AG04450 (cell line): ENCODE results near the gene SCFD2. TPM values are rescaled to one million over a fixed set of nuclear protein-coding genes. Genes with fewer than 3 reads are reported as not detected.

Experiments
- CTCF ChIA-PET: fragments of 300-600, 350-600 bp; formaldehyde crosslinking; extraction: SDS; loops from one replicate; lab custom pipeline; 2022; ENCODE audit warnings: antibody characterized with exemption, inconsistent platforms; lab: Charles Lee
- POLR2A ChIA-PET: fragments of 350-600 bp; formaldehyde crosslinking; extraction: SDS; loops from one replicate; lab custom pipeline; 2021; ENCODE audit warnings: antibody characterized with exemption, inconsistent platforms; lab: Yijun Ruan, JAX
- DNase-seq: peaks from one replicate; pipeline ENCODE4 v3.0.0-alpha.2; 2011; ENCODE audit warnings: low read depth, low spot score
- H3K27ac ChIP-seq: one replicate; pipeline ENCODE4 v1.5.1; 2012; ENCODE audit warnings: low read depth, low read length, control low read depth
- H3K27me3 ChIP-seq: one replicate; pipeline ENCODE4 v1.6.0; 2012; ENCODE audit warnings: low read length; ENCODE audit not compliant: control insufficient read depth, insufficient read depth
- H3K4me3 ChIP-seq: 2 replicates; pipeline ENCODE4 v1.5.1; 2011; ENCODE audit warnings: mild to moderate bottlenecking, low read depth, low read length, control low read depth
- H3K9me3 ChIP-seq: 2 replicates; pipeline ENCODE4 v1.5.1; 2012; ENCODE audit warnings: low read length; ENCODE audit not compliant: control insufficient read depth, insufficient read depth
- polyA plus RNA-seq: library from polyadenylated mRNA; depleted of rRNA; stranded (reverse); fragments of >200 nt; gene quantifications from 2 replicates; pipeline ENCODE4 v1.2.3, GENCODE V29; 2011
- TF ChIP-seq, protein P1 (sequence below): IDR thresholded peaks from 2 replicates; pipeline ENCODE4 v1.5.1; 2011; ENCODE audit warnings: low read depth, low read length, control low read depth, inconsistent platforms

The SCFD2 gene
- polyA plus RNA-seq, 1 experiment: 16.4 TPM

DNA sequence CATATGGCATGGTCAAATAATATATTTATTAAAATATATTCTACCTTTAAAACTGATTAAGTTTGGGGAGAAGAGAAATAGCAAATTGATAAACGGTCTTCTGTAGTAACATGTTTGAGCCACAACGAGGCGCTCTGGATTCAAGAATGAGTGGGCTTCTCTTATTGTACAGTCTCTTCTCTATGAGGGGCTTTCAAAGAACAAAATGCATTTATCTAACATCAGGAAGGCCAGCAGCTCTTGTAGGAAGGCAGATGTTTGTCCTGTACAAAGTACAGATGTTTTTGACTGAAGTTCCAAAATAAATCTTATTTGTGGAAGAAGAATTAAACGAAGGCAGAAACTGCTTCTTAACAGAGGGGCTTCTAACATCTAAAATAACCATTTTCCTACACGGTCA lies 350.2 kb downstream of the SCFD2 start:
- no peak overlapping the region for H3K27ac ChIP-seq
- POLR2A ChIA-PET: no interaction called here
- DNase-seq: no peak

DNA sequence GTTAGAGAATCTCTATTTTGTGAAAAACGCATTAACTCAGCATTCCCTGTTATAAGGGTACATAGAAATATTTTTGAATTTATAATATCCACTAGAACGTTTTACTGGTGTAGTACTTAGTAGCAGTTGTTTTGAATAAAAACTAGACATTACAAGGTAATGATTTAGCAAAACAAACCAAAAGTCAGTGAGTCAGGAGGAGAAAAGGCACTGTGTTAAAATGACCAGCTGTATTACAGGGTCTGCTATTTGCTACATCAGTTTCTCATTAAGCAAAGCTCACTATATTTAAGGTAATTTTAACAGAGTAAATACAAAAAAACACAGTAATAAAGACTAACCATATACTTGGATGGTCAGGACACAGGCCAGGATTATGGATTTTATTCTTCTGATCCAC lies 351.0 kb downstream of the SCFD2 start:
- H3K27ac ChIP-seq: no peak overlapping the region
- no peak overlapping the region for H3K4me3 ChIP-seq
- no peaks in the 10 kb centered on the region for H3K9me3 ChIP-seq
- ChIA-PET CTCF (interaction anchor here (0.6 to 3.2 kb wide), 32 partner anchors 9 to 1425 kb away, joined by 3 to 45 read pairs (median 4); no protein-coding TSS in a partner anchor), POLR2A (interaction anchor here (0.6 kb wide), 1 partner anchor 639 kb away, joined by 3 read pairs; no protein-coding TSS in a partner anchor)
- no peak for DNase-seq
- TF ChIP-seq, protein P1, sequence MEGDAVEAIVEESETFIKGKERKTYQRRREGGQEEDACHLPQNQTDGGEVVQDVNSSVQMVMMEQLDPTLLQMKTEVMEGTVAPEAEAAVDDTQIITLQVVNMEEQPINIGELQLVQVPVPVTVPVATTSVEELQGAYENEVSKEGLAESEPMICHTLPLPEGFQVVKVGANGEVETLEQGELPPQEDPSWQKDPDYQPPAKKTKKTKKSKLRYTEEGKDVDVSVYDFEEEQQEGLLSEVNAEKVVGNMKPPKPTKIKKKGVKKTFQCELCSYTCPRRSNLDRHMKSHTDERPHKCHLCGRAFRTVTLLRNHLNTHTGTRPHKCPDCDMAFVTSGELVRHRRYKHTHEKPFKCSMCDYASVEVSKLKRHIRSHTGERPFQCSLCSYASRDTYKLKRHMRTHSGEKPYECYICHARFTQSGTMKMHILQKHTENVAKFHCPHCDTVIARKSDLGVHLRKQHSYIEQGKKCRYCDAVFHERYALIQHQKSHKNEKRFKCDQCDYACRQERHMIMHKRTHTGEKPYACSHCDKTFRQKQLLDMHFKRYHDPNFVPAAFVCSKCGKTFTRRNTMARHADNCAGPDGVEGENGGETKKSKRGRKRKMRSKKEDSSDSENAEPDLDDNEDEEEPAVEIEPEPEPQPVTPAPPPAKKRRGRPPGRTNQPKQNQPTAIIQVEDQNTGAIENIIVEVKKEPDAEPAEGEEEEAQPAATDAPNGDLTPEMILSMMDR: no peak
- H3K27me3 ChIP-seq: no peaks in the 10 kb centered on the region

More for the DNA sequence above, 350.2 kb downstream of the SCFD2 start:
- TF ChIP-seq, protein P1: peak; percentile 80
- Histone ChIP-seq H3K27me3 (no peaks in the 10 kb centered on the region), H3K4me3 (no peak overlapping the region), H3K9me3 (no peaks in the 10 kb centered on the region)
- CTCF ChIA-PET: interaction anchor here (0.6 to 3.2 kb wide), 37 partner anchors 9 to 1425 kb away, joined by 3 to 45 read pairs (median 3); no protein-coding TSS in a partner anchor

GRCh38 chr4:53013873-53014775 lies 351.7 kb downstream of the SCFD2 start:
- POLR2A ChIA-PET: interaction anchor here (0.6 kb wide), 1 partner anchor 638 kb away, joined by 3 read pairs; no protein-coding TSS in a partner anchor
- DNase-seq: no peak

DNA sequence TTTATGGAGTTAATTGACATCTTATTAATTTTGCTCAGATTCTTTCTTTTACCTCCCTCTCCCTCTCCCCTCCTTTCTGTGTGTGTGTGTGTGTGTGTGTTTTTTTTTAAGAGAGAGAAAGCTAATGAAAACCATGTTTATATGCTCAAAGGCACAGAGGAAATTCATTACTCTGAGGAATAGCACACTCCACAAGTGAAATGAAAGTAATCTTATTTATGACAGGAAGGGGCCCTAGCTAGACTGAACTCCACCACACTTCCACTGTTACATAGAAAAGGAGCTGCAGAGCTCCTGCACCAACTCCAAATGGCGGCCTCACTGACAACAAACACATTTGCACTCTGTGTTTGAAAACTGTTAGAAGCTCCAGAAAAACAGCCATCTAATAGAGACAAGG lies 353.1 kb downstream of the SCFD2 start:
- no peak overlapping the region for H3K27ac ChIP-seq
- no peaks in the 10 kb centered on the region for H3K9me3 ChIP-seq
- no peaks in the 10 kb centered on the region for H3K27me3 ChIP-seq
- ChIA-PET POLR2A (interaction anchor here (0.7 kb wide), 1 partner anchor 894 kb away, joined by 5 read pairs; no protein-coding TSS in a partner anchor), CTCF (interaction anchor here (0.8 to 2.0 kb wide), 5 partner anchors 26 to 1221 kb away, joined by 3 to 11 read pairs (median 5); no protein-coding TSS in a partner anchor)
- H3K4me3 ChIP-seq: no peak overlapping the region
- DNase-seq: no peak
- TF ChIP-seq, protein P1: no peak

More at GRCh38 chr4:53013873-53014775, 351.7 kb downstream of the SCFD2 start:
- Histone ChIP-seq H3K4me3 (no peak overlapping the region), H3K27ac (no peak overlapping the region), H3K27me3 (no peaks in the 10 kb centered on the region), H3K9me3 (no peaks in the 10 kb centered on the region)
- CTCF ChIA-PET: interaction anchor here (0.6 to 3.2 kb wide), 24 partner anchors 8 to 1220 kb away, joined by 3 to 45 read pairs (median 4); no protein-coding TSS in a partner anchor
- TF ChIP-seq, protein P1: no peak
